Neuron (in vitro differentiated cells): ENCODE results near the gene PTN.

Source experiments
- H2AFZ ChIP-seq: one replicate; pipeline ENCODE4 v1.6.1; 2013; ENCODE audit warnings: low read depth, mild to moderate bottlenecking, inconsistent platforms, low read length, moderate library complexity
- H3K27me3 ChIP-seq: one replicate; pipeline ENCODE4 v1.6.1; 2013; ENCODE audit warnings: low read length; ENCODE audit not compliant: insufficient read depth
- H3K36me3 ChIP-seq: one replicate; pipeline ENCODE4 v1.6.1; 2013; ENCODE audit warnings: low read length; ENCODE audit not compliant: insufficient read depth
- H3K4me1 ChIP-seq: one replicate; pipeline ENCODE4 v1.6.1; 2013; ENCODE audit warnings: low read length; ENCODE audit not compliant: insufficient read depth
- H3K4me3 ChIP-seq: 2 replicates; pipeline ENCODE4 v1.5.1; 2013; ENCODE audit warnings: mild to moderate bottlenecking, low read length, moderate library complexity
- H3K9me3 ChIP-seq: one replicate; pipeline ENCODE4 v1.6.1; 2013; ENCODE audit warnings: low read length

PTN gene

DNA sequence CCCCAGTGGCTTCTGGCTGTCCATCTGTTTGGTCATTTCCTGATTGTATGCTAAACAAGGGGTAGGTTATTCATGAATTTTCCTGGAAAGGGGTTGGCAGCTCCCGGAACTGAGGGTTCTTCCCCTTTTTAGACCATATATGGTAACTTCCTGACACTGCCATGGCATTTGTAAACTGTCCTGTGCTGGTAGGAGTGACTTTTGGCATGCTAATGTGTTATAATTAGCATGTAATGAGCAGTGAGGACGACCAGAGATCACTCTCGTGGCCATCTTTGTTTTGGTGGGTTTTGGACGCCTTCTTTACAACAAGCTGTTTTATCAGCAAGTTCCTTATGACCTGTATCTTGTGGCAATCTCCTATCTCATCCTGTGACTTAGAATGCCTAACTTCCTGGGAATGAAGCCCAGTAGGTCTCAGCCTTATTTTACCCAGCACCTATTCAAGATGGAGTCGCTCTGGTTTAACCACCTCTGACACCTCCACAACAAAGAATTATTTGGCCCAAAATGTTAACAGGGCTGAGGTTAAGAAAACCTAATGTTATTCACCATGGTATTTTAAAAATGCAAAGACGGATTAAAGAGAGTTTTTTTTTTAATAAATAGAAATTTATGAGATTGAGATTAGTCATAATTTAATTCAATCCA, 2.4 kb upstream of the PTN start:
- no peaks in the 10 kb centered on the region for H3K9me3 ChIP-seq
- H3K27me3 ChIP-seq = no peaks in the 10 kb centered on the region
- H3K4me3 ChIP-seq = no peak overlapping the region
- peaks cover 21% of the 10 kb centered on the region for H3K4me1 ChIP-seq
- no peak overlapping the region for H2AFZ ChIP-seq
- H3K36me3 ChIP-seq = no peaks in the 10 kb centered on the region

DNA sequence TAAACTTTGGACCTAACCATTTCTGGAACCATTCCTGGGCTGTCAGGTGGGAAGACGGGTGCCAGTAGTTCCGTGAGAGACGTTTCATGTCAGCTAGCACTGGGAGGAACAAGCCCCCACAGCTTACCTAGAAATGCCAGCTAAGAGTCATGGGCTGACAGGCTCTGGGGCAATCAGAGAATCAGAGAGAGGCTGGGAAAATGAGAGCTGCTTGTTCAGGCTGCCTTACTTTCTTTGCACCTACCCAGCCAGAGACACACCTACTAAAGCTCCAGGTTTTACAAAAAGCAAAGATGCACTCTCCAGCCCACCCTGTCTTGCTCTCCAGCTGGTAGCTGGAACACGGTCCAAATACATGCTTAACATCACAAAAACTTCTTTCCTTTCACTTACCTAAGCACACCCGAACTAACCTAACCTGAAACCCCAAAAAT, 688 bp downstream of the PTN start:
- H3K4me1 ChIP-seq = peaks cover 24% of the 10 kb centered on the region
- H3K9me3 ChIP-seq = no peaks in the 10 kb centered on the region
- peak overlapping the region; percentile 86 for H2AFZ ChIP-seq
- no peaks in the 10 kb centered on the region for H3K27me3 ChIP-seq
- H3K36me3 ChIP-seq = no peaks in the 10 kb centered on the region
- peak overlapping the region; percentile 60 for H3K4me3 ChIP-seq

DNA sequence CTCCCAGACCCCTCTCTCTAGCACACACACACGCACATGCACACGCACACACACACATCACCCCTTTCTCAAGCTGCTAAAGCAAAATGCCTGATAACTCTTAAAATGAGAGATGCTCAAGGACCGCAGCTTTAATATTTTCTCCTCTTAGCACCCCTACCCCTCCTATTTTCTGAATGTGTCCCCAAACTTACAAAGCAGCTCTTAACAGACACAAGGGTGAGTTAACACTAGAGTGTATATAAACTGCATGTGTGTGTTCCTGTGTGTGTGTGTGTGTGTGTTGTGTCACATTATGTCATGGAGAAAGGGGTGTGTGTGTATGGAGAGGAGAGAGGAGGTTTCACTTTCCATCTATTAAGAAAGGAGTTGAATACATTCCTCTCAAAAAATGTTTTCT, 1.3 kb downstream of the PTN start:
- H3K4me3 ChIP-seq = peak overlapping the region; percentile 60
- H3K36me3 ChIP-seq = no peaks in the 10 kb centered on the region
- peak overlapping the region; percentile 58 for H2AFZ ChIP-seq
- H3K4me1 ChIP-seq = peaks cover 24% of the 10 kb centered on the region
- no peaks in the 10 kb centered on the region for H3K9me3 ChIP-seq
- H3K27me3 ChIP-seq = no peaks in the 10 kb centered on the region

DNA sequence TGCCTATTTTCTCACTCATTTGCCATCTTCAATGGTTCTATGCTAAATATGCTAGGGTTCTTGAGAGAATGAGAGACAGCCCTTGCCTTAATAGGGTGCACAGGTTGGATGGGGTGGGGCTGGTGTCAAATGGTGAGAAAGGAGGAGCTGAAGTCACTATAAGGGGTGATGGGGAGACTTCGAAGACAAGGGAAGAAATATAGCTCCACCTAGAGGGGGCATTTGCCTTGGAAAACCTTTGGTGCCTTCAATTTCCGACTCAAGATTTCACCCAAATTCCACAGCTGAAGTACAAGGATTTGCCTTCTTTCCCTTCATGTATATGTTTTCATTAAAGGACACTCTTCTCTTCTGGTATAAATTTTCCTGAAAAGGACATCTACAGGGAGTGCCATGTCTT, 5.6 kb downstream of the PTN start:
- H3K27me3 ChIP-seq = no peaks in the 10 kb centered on the region
- no peak overlapping the region for H2AFZ ChIP-seq
- no peak overlapping the region for H3K4me3 ChIP-seq
- peaks cover 15% of the 10 kb centered on the region for H3K4me1 ChIP-seq
- no peaks in the 10 kb centered on the region for H3K9me3 ChIP-seq
- H3K36me3 ChIP-seq = no peaks in the 10 kb centered on the region

GRCh38 chr7:137335814-137336213, 7.7 kb downstream of the PTN start:
- Histone ChIP-seq H3K4me3 (no peak overlapping the region), H3K4me1 (peaks cover 3% of the 10 kb centered on the region), H3K36me3 (no peaks in the 10 kb centered on the region), H2AFZ (no peak overlapping the region), H3K27me3 (no peaks in the 10 kb centered on the region), H3K9me3 (no peaks in the 10 kb centered on the region)

- Histone ChIP-seq H3K4me3 (no peak overlapping the region), H2AFZ (no peak overlapping the region), H3K4me1 (no peaks in the 10 kb centered on the region), H3K9me3 (no peaks in the 10 kb centered on the region), H3K36me3 (no peaks in the 10 kb centered on the region), H3K27me3 (no peaks in the 10 kb centered on the region)
These were observed 12.2 kb downstream of the PTN start for GRCh38 chr7:137331378-137331777.

DNA sequence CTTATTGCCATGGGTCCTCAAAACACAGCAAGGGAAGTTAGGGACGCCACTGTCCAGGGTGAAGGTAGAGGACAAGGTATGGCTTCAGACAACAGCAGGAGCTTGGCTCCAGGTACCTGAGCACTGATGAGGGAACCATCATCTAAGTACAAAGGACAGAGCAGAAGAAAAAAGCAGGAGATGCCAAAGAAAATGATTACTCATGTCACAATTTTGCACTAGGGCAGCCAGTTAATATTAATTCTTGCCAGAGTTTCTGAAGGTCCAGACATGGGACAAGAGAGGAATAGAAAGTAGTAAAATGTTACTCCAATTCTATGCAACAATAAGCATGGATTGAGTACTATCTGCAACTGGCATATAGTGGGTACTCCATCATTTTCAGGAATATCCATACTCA, 14.1 kb downstream of the PTN start:
- Histone ChIP-seq H3K27me3 (no peaks in the 10 kb centered on the region), H3K36me3 (no peaks in the 10 kb centered on the region)

DNA sequence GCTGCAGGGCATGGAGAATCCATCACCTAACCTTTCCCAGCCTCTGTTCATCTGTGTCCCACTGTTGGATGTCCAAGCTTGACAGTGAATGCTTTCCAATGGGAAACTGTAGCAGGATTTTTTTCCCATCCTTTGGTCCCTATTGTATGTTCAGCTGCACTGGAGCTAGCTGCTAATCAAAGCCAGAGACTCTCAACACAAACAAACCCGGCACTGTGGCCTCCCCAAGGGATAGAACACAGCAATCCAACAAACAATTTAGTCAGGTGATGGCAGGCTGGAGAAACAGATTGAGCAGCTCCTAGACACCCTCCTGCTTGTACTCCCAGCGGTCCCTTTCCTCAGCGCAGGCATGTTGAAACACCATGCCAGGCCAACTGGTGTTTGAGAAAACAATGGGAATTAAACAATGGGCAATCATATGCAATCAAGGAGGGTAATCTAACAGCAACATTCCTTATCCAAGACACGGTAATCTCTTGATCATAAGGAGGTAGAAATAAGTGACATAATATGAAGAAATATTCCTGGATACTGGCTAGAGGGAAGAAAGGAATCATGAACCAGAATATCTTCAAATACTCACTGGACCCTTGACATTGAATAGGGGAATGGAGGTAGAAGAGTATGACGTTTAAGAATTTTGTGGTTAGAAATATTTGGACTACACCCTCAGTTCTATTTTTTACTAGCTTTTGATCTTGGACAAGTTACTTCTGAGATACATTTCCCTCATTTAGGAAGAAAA, 15.0 kb downstream of the PTN start:
- Histone ChIP-seq H3K4me1 (no peaks in the 10 kb centered on the region), H3K9me3 (no peaks in the 10 kb centered on the region), H3K4me3 (no peak overlapping the region), H3K27me3 (no peaks in the 10 kb centered on the region), H2AFZ (no peak overlapping the region), H3K36me3 (no peaks in the 10 kb centered on the region)

More for the DNA sequence above, 14.1 kb downstream of the PTN start:
- Histone ChIP-seq H3K4me1 (no peaks in the 10 kb centered on the region), H2AFZ (no peak overlapping the region), H3K4me3 (no peak overlapping the region), H3K9me3 (no peaks in the 10 kb centered on the region)

DNA sequence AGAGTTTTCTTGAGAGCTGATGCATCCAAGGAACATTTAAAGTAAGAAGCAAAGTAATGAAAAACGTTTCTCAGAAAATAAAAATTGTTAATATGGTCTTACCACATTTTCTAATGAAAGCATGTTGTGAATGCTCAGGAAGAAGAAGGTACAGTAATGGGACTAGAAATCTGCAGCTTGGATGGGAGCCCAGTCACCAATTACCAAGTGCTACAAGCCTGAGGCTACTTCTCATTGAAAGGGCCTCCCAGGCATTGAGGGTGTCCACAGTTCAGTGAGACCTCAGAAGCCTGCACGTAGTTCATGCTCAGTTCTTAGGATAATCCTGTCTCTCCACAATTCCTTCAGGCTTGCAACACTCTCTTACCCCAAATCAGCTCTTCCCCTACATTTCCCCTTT, 17.6 kb downstream of the PTN start:
- H3K27me3 ChIP-seq = no peaks in the 10 kb centered on the region
- peaks cover 7% of the 10 kb centered on the region for H3K9me3 ChIP-seq

DNA sequence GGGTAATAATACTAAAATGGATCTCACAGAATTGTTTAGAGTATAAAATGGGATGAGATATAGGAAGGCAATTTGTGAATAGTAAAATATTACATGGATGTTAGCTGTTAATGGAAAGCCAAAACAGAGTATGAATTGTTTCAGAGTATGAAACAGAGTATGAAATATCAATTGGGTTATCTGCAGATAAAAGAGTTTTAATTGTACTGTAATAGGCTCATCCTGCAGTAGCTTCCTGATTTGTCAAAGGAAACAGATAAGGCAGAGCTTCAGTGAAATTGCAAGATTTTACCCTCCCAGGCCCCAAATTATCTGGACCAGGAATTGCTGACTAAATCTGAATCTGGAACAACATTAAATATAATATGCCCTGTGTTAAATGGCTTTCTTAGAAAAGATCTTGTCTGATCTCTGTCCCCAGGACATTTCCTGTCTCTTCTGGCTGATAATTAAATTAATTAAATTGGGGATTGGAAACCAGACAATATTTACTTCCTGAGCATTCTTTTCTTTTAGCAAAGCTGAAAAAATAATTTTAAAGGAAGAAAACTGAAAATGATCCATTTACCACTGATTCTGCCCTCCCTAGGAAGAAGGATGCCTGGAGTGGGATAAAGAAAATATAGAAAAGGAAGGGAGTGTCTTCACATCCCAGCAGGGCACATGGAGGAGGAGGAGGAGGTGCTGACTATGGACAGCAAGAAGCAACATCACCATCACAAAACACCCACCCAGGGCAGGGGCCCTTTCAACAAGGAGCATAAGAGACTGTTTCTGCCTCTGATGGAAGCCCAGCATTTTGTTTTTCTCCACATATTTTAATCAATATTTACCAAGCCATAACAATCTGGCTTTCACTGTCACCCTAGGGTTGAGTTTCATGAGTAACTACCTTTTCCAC, 18.5 kb downstream of the PTN start:
- Histone ChIP-seq H2AFZ (no peak overlapping the region), H3K4me1 (no peaks in the 10 kb centered on the region), H3K36me3 (no peaks in the 10 kb centered on the region), H3K9me3 (peaks cover 7% of the 10 kb centered on the region), H3K27me3 (no peaks in the 10 kb centered on the region), H3K4me3 (no peak overlapping the region)

More for the DNA sequence above, 17.6 kb downstream of the PTN start:
- Histone ChIP-seq H3K4me1 (no peaks in the 10 kb centered on the region), H3K4me3 (no peak overlapping the region), H2AFZ (no peak overlapping the region), H3K36me3 (no peaks in the 10 kb centered on the region)

DNA sequence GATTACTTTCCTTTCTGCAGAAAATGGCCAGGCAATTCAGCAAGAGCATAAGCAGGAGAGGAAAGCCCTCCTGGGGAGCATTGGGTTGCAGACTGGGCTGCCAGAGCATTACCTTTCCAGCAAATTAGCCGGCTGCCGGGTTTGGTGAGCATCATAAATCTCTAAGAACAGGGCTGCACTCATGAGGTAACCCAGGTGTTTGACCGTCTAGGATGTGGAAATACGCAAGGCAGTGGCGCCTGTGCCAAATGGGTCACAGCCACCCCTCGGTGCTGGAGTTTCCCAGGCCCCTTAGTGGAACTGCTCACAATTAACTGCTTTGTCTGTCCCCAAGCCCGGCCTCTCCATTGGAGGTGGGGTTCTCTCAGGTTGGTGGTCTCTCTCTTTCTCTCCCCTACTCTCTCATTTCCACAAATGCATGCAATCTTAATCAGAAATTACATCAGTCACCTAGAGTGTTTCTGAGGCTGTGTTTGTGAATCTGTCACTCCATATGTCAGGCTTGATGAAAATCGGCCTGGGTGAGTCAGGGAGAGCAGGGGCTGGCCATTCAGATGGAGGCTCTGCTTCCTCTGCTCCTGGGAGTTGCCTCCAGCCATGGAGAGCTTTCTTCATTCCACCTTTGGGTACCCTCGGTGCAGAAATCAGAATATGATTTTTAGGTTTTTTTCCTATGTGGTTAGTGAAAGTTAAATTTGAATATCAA, 26.7 kb downstream of the PTN start:
- no peaks in the 10 kb centered on the region for H3K36me3 ChIP-seq
- no peak overlapping the region for H2AFZ ChIP-seq
- peaks cover 3% of the 10 kb centered on the region for H3K4me1 ChIP-seq
- H3K27me3 ChIP-seq = no peaks in the 10 kb centered on the region
- H3K9me3 ChIP-seq = no peaks in the 10 kb centered on the region
- no peak overlapping the region for H3K4me3 ChIP-seq

DNA sequence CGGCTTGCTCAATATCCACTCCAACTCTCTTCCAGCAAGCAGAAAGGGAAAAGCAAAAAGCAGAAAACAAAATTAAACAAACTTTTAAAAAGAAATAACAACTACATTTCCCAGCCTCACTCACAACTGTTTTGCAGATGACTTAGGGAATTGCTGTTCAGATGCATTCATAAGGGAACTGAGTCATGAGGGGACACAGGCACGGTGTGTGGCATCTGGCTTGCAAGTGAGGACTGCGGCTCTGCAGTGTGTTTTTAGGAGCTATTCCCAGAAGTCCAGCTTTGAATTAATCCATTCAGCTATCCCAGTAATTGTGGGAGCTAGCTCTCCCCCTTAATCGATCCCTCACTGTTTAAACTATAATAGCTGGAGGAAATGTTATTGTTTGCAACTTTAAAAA, 30.3 kb downstream of the PTN start:
- Histone ChIP-seq H3K9me3 (no peaks in the 10 kb centered on the region), H3K4me3 (no peak overlapping the region), H2AFZ (no peak overlapping the region), H3K36me3 (no peaks in the 10 kb centered on the region), H3K4me1 (peaks cover 3% of the 10 kb centered on the region), H3K27me3 (no peaks in the 10 kb centered on the region)
